Small intestine (tissue), 7 donors: ENCODE measurements around the gene IRX5. TPM values are rescaled to one million over a fixed set of nuclear protein-coding genes. Genes with fewer than 3 reads are reported as not detected.
A peak's percentile ranks its signal among the peaks of the same experiment; 100 is the strongest.

Source experiments
- DNase-seq, 2 donors: peaks; one replicate each; pipeline versions ENCODE4 v3.0.0 to v3.0.0-alpha.2; 2013
- FAIRE-seq: peaks from 2 replicates; lab custom pipeline; 2012; peaks lifted over from hg19 to GRCh38; lab: Jason Lieb, UNC
- H3K27ac ChIP-seq, 3 donors: one replicate each; pipeline ENCODE4 v1.5.1; 2013; ENCODE audit warnings: low read length in 2 of 3, mild to moderate bottlenecking in 2 of 3, control low read depth in 1 of 3, inconsistent platforms in 1 of 3, low read depth in 1 of 3, moderate library complexity in 1 of 3
- H3K27me3 ChIP-seq, 3 donors: one replicate each; pipeline ENCODE4 v1.6.1; 2013; ENCODE audit warnings: low read length in 3 of 3, inconsistent platforms in 1 of 3; ENCODE audit not compliant: control insufficient read depth in 3 of 3, insufficient read depth in 3 of 3
- H3K36me3 ChIP-seq, 3 donors: one replicate each; pipeline ENCODE4 v1.6.1; 2013; ENCODE audit warnings: low read length in 3 of 3, inconsistent platforms in 1 of 3, low read depth in 1 of 3, mild to moderate bottlenecking in 1 of 3, moderate library complexity in 1 of 3; ENCODE audit not compliant: control insufficient read depth in 3 of 3, insufficient read depth in 2 of 3
- H3K4me1 ChIP-seq, 3 donors: one replicate each; pipeline ENCODE4 v1.6.1; 2013; ENCODE audit warnings: low read length in 2 of 3, inconsistent platforms in 1 of 3, low read depth in 1 of 3, mild to moderate bottlenecking in 1 of 3, moderate library complexity in 1 of 3; ENCODE audit not compliant: control insufficient read depth in 3 of 3, insufficient read depth in 2 of 3
- H3K4me3 ChIP-seq, 3 donors: one replicate each; pipeline ENCODE4 v1.5.1; 2013; ENCODE audit warnings: low read length in 3 of 3, control low read depth in 1 of 3, inconsistent platforms in 1 of 3, low read depth in 1 of 3, mild to moderate bottlenecking in 1 of 3, moderate library complexity in 1 of 3
- H3K9me3 ChIP-seq, 2 donors: one replicate each; pipeline ENCODE4 v1.6.1; 2013; ENCODE audit warnings: low read depth in 1 of 2, low read length in 1 of 2; ENCODE audit not compliant: control insufficient read depth in 2 of 2, insufficient read depth in 1 of 2
- WGBS, 3 donors: extraction: QIAGEN DNeasy Blood & Tissue Kit; methylation state at CpG; one replicate each; pipeline ENCODE4 v1.1.7; 2013; 5-methylcytosine and 5-hydroxymethylcytosine counted together
- polyA plus RNA-seq, 4 donors: library from polyadenylated mRNA; stranded (reverse) in 3 of 4; unstranded in 1 of 4; fragments of 200-250 nt in 3 of 4; fragments of 120-200 nt in 1 of 4; gene quantifications; one replicate each; pipeline versions ENCODE4 v1.2.1 to v1.2.3, GENCODE V29; 2013
- donor health status: healthy with polysubstance abuse.
- donor health status: control.
- donor health status: control.
- donor health status: Bipolar disorder and iron deficiency.
- donor health status: healthy.

Gene IRX5
- polyA plus RNA-seq, 4 donors, result 0.04 to 0.13 TPM; not detected in 2

- Histone ChIP-seq H3K27me3 (peaks cover 11 to 56% (median 26%) of the 10 kb centered on the region in 3 donors), H3K27ac (no peak overlapping the region), H3K9me3 (no peaks in the 10 kb centered on the region), H3K4me3 (no peak overlapping the region), H3K4me1 (peaks cover 0 to 13% (median 8%) of the 10 kb centered on the region in 3 donors), H3K36me3 (no peaks in the 10 kb centered on the region)
- 7 to 18% (median 12%) methylated on average over 13 of the region's 13 CpGs for WGBS, 3 donors
- FAIRE-seq (no peak), DNase-seq (peak in 1 of 2 donors; percentile 24)
These were observed 3.3 kb upstream of the IRX5 start for GRCh38 chr16:54927125-54928015.

DNA sequence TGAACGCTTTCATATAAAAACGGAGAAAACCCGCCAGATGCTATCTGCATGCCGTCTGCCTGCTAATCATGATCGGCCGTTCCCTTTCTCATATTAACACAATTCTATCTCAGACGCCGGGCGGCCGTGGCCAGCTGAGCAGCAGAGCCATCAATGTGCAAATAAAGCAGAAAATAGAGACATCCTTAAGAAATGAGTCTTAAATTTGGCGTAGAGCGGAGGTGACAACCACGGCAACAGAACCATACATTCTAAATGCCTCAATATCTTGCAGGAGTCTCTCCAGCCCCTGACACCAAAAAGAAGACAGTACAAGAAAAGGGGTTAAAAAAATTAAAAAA is 2.7 kb upstream of the IRX5 start:
- Histone ChIP-seq H3K4me3 (no peak overlapping the region), H3K27me3 (peaks cover 13 to 58% (median 30%) of the 10 kb centered on the region in 3 donors), H3K9me3 (no peaks in the 10 kb centered on the region), H3K27ac (no peak overlapping the region), H3K36me3 (no peaks in the 10 kb centered on the region), H3K4me1 (peaks cover 0 to 13% (median 8%) of the 10 kb centered on the region in 3 donors)
- no peak for FAIRE-seq
- 1 to 3% (median 2%) methylated on average over 13 of the region's 13 CpGs for WGBS, 3 donors
- DNase-seq, result no peak

DNA sequence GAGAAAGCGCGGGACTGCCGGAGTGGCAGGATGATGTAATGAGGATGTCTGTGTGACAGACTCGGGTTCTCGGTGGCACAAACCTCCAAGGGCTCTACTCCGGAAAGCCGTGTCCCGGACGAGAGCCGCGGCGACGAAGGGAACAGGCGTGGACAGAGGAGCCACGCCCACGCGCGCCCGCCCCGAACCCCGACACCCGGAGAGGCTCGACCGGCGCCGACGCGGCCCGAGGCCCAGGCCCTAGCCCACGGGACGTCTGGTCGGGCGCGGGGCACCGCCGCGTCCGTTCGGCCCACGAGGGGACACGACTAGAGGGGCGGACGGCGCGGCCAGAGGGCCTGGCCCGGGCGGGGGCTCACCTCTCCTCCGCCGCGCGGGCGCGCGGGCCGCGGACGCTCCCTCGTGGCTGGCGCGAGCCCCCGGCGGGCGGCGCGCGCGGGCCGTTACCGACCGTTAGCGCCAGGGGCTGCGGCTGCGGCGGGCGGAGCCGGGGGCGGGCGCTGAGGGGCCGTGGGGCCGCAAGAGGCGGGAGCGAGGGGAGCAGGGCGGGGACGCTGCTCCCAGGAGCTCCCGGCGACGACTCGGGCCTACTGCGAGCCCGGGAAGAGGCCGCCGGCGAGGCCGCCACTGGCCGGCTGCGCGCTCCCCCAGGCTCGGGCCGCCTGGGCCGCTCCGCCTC is 2.1 kb upstream of the IRX5 start:
- Histone ChIP-seq H3K27ac (no peak overlapping the region), H3K4me1 (peaks cover 0 to 13% (median 8%) of the 10 kb centered on the region in 3 donors), H3K36me3 (no peaks in the 10 kb centered on the region), H3K4me3 (peak overlapping the region in 2 of 3 donors; percentile 35 to 68), H3K9me3 (no peaks in the 10 kb centered on the region), H3K27me3 (peaks cover 13 to 60% (median 31%) of the 10 kb centered on the region in 3 donors)
- 0 to 1% (median 1%) methylated on average over 45 to 101 of the region's 101 CpGs for WGBS, 3 donors
- DNase-seq (peak in 1 of 2 donors; percentile 8), FAIRE-seq (no peak)

GRCh38 chr16:54929090-54930004 is 1.3 kb upstream of the IRX5 start:
- FAIRE-seq, result no peak
- Histone ChIP-seq H3K9me3 (no peaks in the 10 kb centered on the region), H3K36me3 (no peaks in the 10 kb centered on the region), H3K27me3 (peaks cover 13 to 64% (median 33%) of the 10 kb centered on the region in 3 donors), H3K4me3 (peak overlapping the region; percentile 28 to 68 (median 35)), H3K27ac (no peak overlapping the region), H3K4me1 (peaks cover 0 to 13% (median 8%) of the 10 kb centered on the region in 3 donors)
- peak; percentile 96 to 99 for DNase-seq
- WGBS, 3 donors, result 1 to 4% (median 1%) methylated on average over 72 to 73 of the region's 73 CpGs

DNA sequence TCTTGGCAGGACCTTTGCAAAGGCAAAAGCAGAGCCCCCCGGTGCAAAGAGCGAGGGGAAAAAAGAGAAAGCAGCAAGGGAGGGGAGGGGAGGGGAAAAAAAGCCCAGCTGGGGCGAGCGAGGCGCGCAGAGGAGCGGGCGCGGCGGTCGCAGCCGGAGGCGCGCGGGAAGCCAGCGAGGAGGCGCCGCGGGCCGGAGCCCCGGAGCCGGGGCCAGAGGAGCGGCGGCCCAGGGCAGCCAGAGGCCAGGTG is 129 bp downstream of the IRX5 start:
- peaks cover 16 to 76% (median 44%) of the 10 kb centered on the region in 3 donors for H3K27me3 ChIP-seq
- peaks cover 0 to 13% (median 8%) of the 10 kb centered on the region in 3 donors for H3K4me1 ChIP-seq
- H3K27ac ChIP-seq, result no peak overlapping the region
- H3K4me3 ChIP-seq, result peak overlapping the region; percentile 20 to 45 (median 28)
- 0 to 9% (median 2%) methylated on average over 11 to 24 of the region's 24 CpGs for WGBS, 3 donors
- FAIRE-seq, result no peak
- H3K36me3 ChIP-seq, result no peaks in the 10 kb centered on the region
- DNase-seq, result no peak
- H3K9me3 ChIP-seq, result no peaks in the 10 kb centered on the region

GRCh38 chr16:54931120-54932014 is 702 bp downstream of the IRX5 start:
- DNase-seq (peak in 1 of 2 donors; percentile 51), FAIRE-seq (no peak)
- no peaks in the 10 kb centered on the region for H3K36me3 ChIP-seq
- H3K4me3 ChIP-seq, result peak overlapping the region in 2 of 3 donors; percentile 20 to 45
- no peaks in the 10 kb centered on the region for H3K9me3 ChIP-seq
- 4 to 6% (median 4%) methylated on average over 69 to 91 of the region's 91 CpGs for WGBS, 3 donors
- peaks cover 0 to 13% (median 8%) of the 10 kb centered on the region in 3 donors for H3K4me1 ChIP-seq
- H3K27ac ChIP-seq, result no peak overlapping the region
- peaks cover 19 to 78% (median 49%) of the 10 kb centered on the region in 3 donors for H3K27me3 ChIP-seq

DNA sequence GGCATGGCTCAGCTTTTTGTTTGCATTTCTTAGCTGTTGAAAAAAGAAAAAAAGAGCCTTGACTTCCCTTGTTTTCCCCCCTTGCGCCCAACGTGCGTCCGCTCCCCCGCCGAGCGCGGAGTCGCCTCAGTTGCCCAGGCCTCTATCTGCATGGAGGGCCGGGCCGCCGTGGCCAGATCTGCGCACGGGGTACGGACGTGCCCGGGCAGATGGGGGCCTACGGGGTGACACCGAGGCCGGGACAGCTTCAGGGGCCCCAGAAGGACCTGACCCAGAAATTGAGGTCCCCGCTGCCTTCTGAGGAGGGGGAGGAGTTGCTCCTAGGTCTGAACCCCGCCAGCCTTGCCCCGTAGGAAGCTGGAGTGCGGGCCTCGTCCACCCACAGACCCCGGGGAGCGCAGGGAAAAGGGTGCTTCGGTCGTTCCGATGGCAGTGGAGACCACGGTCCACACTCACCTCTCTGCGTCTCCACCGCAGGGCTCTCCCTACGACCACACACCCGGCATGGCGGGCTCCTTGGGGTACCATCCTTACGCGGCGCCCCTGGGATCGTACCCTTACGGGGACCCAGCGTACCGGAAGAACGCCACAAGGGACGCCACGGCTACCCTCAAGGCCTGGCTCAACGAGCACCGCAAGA is 1.5 kb downstream of the IRX5 start:
- H3K4me3 ChIP-seq, result no peak overlapping the region
- FAIRE-seq (no peak), DNase-seq (no peak)
- H3K36me3 ChIP-seq, result no peaks in the 10 kb centered on the region
- peaks cover 0 to 13% (median 8%) of the 10 kb centered on the region in 3 donors for H3K4me1 ChIP-seq
- H3K9me3 ChIP-seq, result no peaks in the 10 kb centered on the region
- no peak overlapping the region for H3K27ac ChIP-seq
- H3K27me3 ChIP-seq, result peaks cover 25 to 81% (median 56%) of the 10 kb centered on the region in 3 donors
- WGBS, 3 donors, result 9 to 18% (median 15%) methylated on average over 47 to 48 of the region's 48 CpGs
